Islet precursor cell (in vitro differentiated cells): Measurements from ENCODE around the gene CDC37.
"Not testable (repeated sequence)": the region's sequence is repeated elsewhere in the genome, so short reads cannot be mapped to it uniquely, and the experiment has no call there.

Experiments used
- DNase-seq: peaks from one replicate; pipeline ENCODE4 v3.0.0-alpha.2; 2018

Gene CDC37

DNA sequence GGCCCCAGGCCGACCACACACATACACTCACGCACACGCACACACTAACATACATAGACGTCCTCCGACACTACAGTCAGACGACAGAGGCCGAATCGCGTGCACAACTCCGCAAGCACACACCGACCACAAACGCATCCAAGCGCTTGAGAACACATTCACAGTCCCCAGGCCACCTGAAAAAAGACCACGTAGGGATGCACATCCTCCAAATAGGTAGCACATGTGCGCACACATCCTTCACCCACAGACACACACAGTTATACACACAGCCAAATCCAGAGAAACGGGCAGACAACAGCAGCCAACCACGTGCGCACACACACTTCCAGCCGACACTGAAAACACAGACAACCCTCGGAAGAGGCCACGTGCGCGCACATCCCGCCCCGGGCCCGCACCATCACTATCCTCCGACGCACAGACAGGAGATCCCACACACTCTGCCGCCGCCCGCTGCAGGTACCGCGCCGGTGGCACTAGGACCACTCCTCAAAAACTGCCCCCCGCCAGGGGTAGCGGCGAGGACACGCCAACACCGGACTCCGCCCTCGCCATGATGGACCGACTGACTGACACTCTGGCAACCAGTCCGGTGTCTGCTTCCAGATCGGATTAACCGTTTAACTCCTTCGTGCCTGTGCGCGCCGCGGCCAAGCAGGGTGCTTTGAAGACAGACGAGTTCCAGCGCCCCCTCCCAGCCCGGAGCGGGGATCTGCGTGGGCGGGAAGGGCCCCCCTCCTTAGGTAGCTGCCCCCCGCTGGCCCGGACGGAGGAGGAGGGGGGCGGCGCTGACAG lies 16.5 kb upstream of the CDC37 start:
- DNase-seq = peak; percentile 90

DNA sequence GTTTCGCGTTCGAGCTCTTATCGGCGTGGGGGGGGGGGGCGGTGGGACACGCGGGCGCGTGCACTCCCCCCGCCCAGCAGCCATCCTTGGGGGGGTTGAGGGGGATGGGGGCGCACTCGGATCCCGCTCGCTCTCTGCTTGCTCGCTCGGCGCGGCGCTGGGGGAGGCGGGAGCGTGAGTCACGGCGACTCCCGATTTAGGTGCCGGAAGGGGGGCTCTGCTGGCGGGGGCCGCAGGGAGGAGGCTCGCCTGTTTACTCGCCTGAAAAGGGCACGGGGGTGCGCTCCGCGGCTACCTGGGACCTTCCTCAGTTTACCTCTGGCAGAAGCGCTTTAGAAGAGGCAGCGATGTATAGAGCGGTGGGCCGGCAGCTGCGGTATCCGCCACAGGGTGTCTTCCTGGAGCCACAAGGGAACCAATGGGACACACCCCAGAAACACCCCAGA lies 15.9 kb upstream of the CDC37 start:
- DNase-seq = no peak

DNA sequence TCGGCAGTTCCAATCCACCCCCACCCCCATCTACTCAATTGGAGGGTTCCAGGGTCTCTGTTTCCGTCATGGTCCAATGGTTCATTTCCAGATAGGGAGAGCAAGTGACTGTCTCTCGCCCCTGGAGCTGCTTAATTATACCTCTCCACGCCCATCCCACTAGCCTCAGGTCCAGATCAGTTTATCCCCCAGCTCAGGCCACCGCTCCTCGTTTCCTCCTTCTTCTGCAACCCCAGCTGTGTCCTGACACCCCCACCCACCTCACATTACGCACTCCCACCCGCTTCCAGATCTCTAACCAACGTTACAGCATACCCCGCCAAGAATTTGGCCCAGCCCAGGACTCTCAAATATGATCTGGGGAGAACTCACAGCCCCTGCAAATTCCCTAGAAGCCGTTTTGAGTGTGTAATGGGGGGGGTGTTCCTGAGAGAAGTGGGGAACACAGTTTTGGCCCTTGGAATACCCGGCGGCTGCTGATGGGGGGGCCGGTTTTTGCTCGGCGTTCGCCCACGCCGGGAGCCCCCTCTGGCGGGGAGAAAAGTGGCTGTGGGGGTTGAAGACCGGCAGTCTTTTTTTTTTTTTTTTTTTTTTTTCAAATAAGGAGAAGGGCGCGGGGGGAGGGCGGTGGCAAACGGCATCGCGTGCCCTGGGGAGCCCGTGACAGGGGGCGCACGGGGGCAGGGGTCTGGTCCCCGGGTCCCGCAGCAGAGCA lies 15.3 kb upstream of the CDC37 start:
- DNase-seq = no peak

DNA sequence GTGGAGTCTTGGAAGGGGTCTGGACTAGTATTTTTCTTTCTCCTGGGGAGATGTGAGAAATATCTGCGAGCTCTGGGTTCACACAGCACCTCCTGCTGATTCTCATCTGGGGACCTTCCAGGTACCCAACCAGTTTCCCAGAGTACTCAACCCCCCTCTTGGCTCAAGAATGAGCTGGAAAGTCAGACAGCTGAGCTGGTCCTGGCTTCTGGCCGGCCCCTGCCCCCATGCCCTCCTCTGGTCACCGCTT lies 14.8 kb upstream of the CDC37 start:
- DNase-seq = peak; percentile 67

DNA sequence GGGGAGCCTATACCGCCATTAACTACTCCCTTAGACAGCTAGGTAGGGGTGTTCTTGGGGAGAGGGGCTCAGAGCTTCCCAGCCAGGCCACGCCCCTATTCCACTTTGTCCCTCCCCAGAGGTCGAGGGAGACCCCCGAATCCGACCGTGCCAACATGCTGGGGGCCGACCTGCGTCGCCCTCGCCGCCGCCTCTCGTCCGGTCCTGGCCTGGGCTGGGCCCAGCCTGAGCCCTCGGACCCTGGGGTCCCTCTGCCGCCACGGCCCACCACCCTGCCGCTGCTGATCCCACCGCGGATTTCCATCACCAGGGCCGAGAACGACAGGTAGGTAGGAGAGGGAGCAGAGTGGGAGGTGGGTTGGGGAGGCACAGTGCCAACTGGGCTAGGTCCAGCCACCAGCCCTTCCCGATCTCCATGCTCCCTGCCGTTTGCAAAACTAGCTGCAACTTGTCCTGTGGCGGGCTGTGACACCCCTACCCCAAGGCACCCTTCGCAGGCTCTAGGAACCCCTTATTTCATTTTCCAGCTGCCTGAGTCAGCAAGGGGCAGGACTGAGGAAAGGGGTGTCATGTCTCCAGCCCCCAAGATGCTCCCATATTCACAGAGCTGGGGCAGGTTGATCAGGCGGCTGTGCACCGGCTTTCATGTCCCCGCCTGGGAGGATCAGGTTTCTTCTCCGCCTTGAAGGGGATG lies 14.3 kb upstream of the CDC37 start:
- DNase-seq = peak; percentile 76

DNA sequence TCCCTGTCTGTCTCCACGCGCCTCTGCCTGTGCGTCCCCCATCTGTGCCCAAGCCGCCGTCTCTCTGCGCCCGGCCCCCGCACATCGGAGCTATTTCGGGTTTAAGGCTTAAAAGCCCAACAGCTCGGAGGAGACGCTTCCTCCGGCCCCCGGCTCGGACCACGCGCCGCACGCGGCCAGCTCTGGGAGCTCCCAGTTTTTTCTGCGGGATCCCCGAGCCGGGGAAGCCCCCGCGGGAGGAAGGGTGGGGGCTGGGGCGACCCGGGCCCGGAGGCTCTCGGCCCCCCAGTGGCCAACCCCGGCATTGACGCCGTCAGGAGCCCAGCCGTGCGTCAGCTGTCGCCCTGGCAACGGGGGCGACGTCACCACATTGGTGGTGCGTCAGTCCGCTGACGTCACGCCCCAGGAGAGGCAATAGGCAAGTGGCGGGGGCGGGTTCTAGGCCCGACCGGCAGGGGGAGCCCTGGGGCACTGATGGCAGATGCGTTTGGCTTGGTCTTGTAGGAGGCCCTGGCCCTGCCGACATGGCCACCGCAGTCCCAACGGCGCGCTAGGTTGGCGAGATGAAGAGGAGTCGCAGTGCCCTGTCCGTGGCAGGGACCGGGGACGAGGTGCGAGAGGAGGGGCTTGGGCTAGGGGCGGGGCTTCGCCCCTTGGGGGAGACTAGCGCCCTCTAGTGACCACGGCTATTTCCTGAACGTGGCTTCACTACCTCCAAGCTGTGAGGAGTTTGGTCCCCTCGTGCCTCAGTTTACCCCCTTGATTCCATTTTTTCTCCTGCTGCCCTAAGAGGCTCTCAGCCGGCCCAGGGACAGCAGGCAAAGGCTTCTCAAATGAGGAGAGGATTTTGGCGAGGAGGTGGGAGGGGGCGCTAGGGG lies 13.3 kb upstream of the CDC37 start:
- DNase-seq = peak; percentile 89

DNA sequence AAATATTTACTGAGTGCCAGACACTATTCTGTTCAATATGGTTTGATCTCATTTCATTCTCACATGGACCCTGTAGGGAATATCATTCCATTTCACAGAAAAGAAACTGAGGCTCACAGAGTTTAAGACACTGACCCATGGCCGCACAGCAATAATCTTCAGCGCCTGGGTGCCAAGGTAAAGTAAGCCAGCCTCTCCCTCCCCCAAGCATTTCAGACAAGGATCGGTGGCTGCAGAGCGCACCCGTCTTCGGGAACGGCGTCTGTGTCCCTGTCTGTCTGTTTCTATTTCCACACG lies 12.7 kb upstream of the CDC37 start:
- no peak for DNase-seq

DNA sequence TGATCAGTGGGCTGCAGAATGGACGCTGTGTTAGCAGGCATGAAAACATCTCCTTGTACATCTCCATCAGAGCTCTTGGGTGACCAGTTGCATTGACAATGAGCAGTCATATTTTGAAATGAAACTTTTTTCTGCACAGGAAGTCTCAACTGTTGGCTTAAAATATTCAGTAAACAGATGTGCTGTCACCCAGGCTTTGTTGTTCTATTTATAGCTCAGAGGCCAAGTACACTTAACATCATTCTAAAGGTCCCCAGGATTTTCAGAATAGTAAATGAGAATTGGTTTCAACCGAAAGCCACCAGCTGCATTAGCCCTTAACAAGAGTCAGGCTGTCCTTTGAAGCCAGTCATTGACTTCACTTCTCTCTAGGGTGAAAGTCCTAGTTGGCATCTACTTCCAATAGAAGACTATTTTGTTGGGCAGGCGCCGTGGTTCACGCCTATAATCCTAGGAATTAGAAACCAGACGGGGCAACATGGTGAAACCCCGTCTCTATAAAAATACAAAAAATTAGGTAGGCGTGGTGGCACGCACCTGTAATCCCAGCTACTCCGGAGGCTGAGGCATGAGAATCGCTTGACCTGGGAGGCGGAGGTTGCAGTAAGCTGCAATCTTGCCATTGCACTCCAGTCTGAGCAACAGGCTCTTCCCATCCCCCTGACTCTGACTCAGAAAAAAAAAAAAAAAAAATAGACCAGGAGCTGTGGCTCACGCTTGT lies 9.1 kb upstream of the CDC37 start:
- DNase-seq = no peak

DNA sequence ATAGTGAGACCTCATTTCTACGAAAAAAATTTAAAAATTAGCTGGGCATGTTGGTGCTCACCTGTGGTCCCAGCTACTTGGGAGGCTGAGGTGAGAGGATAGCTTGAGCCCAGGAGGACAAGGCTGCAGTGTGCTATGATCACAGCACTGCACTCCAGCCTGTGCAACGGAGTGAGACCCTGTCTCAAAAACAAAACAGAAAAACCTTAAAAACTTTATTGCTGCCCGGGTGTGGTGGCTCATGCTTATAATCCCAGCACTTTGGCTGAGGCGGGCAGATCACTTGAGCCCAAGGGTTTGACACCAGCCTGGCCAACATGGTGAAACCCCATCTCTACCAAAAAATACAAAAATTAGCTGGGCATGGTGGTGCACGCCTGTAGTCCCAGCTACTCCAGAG lies 7.9 kb upstream of the CDC37 start:
- DNase-seq = not testable (repeated sequence)

DNA sequence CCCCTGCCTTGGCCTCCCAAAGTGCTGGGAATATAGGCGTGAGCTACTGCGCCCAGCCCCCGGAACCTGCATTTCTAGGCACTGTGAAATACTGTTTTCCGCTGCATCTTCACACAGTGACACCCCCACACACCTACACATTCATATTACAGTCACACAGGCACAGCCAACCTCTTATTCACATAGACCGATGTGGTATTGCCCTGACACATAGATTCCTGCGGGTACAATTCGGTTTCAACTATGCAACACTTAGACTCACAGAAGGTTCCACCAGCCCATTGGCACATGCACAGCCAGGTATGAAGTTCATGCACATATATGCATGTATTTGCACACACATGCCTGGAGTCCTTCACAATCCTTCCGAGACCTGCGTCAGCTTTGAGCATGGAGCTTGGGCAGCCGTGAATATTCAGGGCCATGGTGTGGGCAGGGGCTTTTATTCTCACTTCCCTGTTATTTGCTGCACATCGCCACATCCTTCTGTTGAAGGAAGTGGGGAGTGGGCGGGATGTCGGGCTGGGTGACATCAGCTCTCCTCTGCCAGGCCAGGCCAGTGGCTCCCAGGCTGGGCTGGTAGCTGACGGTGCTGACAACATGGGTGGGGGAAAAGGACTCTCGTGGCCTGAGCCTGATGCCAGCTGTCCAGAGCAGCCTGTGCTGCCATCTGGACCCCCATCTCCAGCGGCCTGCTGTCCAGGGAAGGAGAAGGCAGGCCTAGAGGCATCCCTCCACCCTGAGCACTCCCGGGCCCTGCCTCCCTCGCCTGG lies 5.4 kb upstream of the CDC37 start:
- peak; percentile 74 for DNase-seq

DNA sequence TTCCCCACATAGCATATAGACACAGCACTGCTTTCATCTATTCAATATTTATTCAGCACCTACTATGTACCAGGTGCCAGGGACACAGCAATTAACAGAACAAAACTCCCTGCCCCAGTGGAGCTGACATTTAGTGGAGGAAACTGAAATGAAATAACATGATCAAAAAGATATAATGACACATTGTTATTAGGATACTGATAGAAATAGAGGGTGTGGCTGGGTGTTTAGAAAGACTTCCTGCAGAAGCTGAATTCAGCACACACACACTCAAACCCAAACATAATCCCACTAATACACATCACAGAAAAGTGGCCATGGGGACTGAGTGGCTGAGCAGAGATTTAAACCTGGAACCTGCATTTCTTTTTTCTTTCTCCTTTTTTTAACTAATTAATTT lies 3.8 kb upstream of the CDC37 start:
- no peak for DNase-seq

DNA sequence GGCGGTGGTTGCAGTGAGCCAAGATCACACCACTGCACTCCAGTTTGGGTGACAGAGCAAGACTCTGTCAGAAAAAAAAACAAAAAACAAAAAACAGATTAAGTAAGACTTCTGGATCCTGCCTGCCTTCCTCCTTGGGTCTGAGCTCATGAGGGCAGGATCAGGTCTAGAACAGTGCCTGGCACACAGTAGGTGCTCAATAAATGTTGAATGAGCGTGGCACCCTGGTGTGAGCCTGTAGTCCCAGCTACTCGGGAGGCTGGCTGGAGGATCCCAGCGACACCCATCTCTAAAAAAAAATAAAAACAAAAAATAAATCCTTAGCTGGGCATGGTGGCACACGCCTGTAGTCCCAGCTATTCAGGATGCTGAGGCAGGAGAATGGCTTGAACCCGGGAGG lies 2.8 kb upstream of the CDC37 start:
- no peak for DNase-seq

DNA sequence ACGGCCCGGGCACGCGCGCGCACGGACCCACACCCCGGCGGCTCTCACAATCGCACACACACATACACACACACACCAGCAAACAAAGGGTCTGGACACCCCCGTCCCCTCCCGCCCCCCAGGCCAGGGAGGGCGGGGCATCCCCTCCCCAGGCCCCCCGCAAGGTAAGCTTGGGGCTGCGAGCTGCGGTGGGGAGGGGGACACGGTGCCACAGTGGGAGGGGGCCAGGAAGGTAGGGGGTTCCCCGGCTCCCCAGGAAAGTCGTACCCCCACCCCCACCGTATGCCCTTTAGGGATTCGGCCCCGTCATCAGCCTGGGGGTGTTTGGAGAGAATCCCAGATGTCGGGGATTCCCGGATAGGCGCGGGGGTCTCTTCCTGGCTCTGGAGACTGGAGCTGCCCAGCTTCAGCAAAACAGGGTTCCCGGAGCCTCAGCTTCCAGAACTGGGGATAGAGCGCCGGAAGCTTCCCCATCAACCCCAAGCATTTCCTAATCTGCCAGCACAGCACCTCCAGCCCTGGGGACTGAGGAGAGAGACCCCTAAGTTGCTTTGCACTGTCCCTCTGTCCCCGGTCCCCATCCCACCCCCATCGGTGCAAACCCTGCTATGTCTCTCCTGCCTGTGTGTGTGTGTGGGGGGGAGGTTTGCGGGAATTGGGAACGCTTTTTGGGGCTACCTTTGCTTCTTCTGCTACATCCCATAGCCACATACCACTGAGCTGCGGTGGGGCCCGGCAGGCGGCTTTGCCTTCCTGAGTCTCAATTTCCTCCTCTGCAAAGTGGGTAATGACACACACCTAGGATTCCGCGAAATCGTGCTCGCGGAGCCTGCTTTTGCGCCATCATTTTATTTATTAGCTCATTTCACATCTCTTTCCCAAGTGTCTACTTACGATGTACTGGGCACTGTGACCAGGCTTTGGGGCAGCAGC lies 1.8 kb upstream of the CDC37 start:
- no peak for DNase-seq

DNA sequence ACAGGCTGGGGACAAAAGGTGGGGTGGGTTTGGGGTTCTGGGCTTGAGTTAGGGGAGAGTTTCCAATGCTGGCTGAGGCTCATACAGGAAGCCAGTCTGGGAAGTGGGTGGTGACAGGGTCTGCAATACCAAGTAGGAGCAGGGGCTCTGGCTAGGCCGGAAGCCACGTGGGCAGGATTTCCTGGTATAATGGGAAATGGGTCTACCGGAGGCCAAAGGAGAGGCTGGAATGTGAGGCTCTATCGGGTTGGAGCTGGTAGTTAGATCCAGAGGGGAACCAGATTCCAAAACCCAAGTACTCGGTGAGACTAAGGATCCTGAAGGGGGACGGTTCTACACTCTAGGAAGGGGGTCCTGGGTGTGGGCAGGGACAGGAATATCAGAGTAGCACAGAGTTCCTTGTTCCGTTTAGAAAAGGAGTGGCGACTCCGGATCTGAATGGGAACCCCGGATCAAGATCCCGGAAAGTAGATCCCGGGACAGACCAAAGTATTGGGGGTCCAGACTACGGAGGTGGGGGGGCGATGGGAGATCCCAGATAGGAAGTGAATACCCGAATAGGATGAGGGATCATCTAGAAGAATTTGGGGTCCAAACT lies 802 bp downstream of the CDC37 start:
- DNase-seq = peak; percentile 79

DNA sequence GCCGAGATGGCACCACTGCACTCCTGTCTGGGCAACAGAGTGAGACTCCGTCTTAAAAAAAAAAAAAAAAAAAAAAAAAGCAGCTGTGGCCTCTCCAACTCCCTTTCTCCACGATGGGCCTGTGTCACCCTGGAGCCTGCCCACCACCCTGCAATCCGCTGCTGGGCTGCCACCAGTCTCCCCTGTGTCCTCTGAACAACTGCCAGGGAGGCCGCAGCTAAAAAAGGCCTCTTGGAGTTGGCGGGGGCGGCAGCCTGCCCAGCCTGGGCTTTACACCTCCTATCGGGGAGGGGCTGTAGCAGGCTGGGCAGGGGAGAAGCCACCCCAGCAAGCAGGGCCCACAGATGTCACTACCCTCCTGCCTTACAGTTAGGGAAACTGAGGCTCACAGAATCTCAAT lies 3.5 kb downstream of the CDC37 start:
- no peak for DNase-seq

DNA sequence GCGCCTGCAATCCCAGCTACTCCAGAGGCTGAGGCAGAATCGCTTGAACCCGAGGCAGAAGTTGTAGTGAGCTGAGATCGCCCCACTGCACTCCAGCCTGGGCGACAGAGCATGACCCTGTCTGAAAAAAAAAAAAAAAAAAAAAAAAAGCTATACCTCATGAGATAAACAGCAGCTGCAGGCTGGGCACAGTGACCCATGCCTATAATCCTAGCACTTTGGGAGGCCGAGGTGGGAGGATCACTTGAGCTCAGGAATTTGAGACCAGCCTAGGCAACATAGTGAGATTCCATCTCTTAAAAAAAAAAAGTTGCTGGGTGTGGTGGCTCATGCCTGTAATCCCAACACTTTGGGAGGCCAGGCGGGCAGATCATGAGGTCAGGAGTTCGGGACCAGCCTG lies 4.0 kb downstream of the CDC37 start:
- DNase-seq = not testable (repeated sequence)

DNA sequence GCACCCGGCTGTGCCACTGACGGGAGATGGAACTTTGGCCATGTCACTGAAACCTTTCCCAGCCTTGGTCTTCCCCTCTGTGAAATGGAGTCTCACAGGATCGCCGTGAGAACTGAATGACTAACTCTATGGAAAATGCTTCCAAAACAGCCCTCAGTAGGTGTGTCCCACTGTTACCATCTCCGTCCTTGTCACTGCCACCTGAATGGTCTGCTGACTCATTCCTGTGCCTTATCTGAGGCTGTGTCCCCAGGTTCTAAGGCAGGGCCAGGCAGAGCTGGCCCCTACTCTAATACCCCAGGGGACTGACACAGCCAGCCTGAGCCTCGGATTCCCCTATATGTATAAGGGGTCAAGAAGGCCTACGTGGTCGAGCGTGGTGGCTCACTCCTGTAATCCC lies 4.5 kb downstream of the CDC37 start:
- no peak for DNase-seq

DNA sequence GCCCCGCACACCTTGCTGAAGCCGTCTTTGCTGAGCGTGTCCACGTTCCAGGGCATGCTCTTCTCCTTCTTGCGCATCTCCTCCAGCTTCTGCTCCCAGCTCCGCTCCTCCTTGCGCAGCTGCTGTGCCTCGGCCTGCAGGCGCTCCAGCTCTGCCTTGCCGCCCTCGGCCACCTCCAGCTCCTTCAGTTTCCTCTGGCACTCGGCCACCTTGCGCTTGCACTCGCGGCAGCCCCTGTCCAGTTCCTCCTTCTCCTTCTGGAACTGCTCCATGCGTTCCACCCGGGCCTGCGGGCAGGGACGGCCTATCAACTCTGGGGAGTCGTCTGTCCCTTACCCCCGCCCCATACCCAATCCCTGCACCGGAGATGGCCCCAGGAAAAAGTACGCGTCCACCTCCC lies 7.4 kb downstream of the CDC37 start:
- DNase-seq = no peak

DNA sequence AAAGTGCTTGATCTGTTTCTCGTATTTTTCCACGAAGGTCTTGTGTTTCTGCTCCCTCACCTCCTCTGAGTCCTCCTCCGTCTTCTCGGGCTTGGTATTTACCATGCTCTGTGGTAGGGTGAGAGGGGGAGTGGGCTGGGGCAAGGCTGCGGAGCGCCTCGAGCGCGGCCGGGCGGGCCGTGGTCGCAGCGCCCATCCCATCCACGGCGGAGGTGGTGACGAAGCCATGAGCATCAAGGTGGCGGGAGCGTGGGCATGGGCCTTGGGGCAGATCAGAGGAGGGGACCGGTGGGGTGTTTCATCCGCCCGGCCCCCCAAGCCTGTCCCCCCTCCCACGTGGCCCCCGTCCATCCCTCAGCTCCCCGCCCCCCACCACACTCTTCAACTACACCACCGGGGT lies 7.9 kb downstream of the CDC37 start:
- no peak for DNase-seq

DNA sequence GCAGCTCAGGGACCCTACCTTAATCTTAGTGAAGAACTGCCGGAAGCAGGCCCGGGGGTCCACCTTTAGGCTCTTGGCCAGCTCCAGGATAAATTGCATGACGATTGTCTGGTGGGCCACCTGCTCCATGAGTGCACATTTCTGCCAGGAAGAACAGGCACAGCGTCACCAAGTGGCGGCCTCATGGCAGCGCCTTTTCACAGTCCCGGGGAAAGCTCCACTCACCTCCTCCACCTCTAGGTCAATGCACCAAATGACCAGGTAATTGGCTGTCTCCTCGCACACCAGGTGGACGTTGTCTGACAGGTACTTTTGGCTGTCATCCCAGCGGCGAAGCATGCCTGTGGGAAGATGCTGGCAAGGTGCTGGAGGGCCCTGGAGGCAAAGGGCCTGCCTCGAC lies 8.3 kb downstream of the CDC37 start:
- DNase-seq = no peak
